ENCODE measurements around the gene PRAMEF33. TPM values are rescaled to one million over a fixed set of nuclear protein-coding genes. Genes with fewer than 3 reads are reported as not detected.

PRAMEF33 gene
- total RNA-seq, 1 donor from 2014 or later: not detected

Other genes with a start within 250 kb of the PRAMEF33 start
- not detected for gene PRAMEF27, start 247.0 kb upstream of the PRAMEF33 start, total RNA-seq
- not detected for gene HNRNPCL3, start 242.8 kb upstream of the PRAMEF33 start, total RNA-seq
- not detected for gene PRAMEF25, start 232.8 kb upstream of the PRAMEF33 start, total RNA-seq
- gene HNRNPCL2, start 186.7 kb upstream of the PRAMEF33 start, total RNA-seq: not detected
- not detected for gene PRAMEF26, start 147.5 kb upstream of the PRAMEF33 start, total RNA-seq
- not detected for gene HNRNPCL4, start 137.9 kb upstream of the PRAMEF33 start, total RNA-seq
- gene PRAMEF9, start 131.7 kb upstream of the PRAMEF33 start, total RNA-seq: not detected
- not detected for gene PRAMEF13, start 102.1 kb upstream of the PRAMEF33 start, total RNA-seq
- gene PRAMEF18, start 77.4 kb upstream of the PRAMEF33 start, total RNA-seq: not detected
- gene PRAMEF5, start 49.3 kb upstream of the PRAMEF33 start, total RNA-seq: not detected
- gene PRAMEF8, start 18.4 kb upstream of the PRAMEF33 start, total RNA-seq: not detected
- not detected for gene PRAMEF15, start 12.0 kb downstream of the PRAMEF33 start, total RNA-seq
- not detected for gene PRAMEF14, start 43.6 kb downstream of the PRAMEF33 start, total RNA-seq
- gene PRAMEF19, start 68.4 kb downstream of the PRAMEF33 start, total RNA-seq: not detected
- not detected for gene PRAMEF17, start 86.1 kb downstream of the PRAMEF33 start, total RNA-seq
- not detected for gene PRAMEF20, start 106.9 kb downstream of the PRAMEF33 start, total RNA-seq
- gene LRRC38, start 210.5 kb downstream of the PRAMEF33 start, total RNA-seq: 0.73 TPM

Measured in cardiac septum (tissue), 1 donor.